Muscle of leg (tissue), 11 donors: ENCODE results near the gene CFAP73. TPM values are rescaled to one million over a fixed set of nuclear protein-coding genes. Genes with fewer than 3 reads are reported as not detected.

Source experiments
- DNase-seq: peaks from one replicate; pipeline ENCODE4 v3.0.0; 2013
- H3K27ac ChIP-seq: one replicate; pipeline ENCODE4 v1.5.1; 2013; ENCODE audit warnings: mild to moderate bottlenecking, low read length, control low read depth
- H3K27me3 ChIP-seq: one replicate; pipeline ENCODE4 v1.6.1; 2013; ENCODE audit warnings: low read length; ENCODE audit not compliant: control insufficient read depth, insufficient read depth
- H3K36me3 ChIP-seq: one replicate; pipeline ENCODE4 v1.6.1; 2013; ENCODE audit warnings: low read length; ENCODE audit not compliant: control insufficient read depth, insufficient read depth
- H3K4me1 ChIP-seq: one replicate; pipeline ENCODE4 v1.6.1; 2013; ENCODE audit warnings: low read length; ENCODE audit not compliant: control insufficient read depth, insufficient read depth
- H3K4me3 ChIP-seq: one replicate; pipeline ENCODE4 v1.5.1; 2013; ENCODE audit warnings: low read length, control low read depth
- H3K9me3 ChIP-seq: replicated peaks from 2 replicates; pipeline ENCODE4 v1.6.1; 2013; ENCODE audit warnings: low read depth, low read length; ENCODE audit not compliant: control insufficient read depth
- WGBS: methylation state at CpG from one replicate; pipeline ENCODE4 v1.1.5; 2013; ENCODE audit warnings: missing lambda C conversion rate; ENCODE audit not compliant: insufficient coverage; 5-methylcytosine and 5-hydroxymethylcytosine counted together
- polyA plus RNA-seq, 8 donors: library from polyadenylated mRNA; unstranded; fragments of 120-200 nt; gene quantifications; one replicate each; pipeline versions ENCODE4 v1.2.1 to v1.2.3, GENCODE V29; 2013; ENCODE audit warnings: inconsistent platforms in 1 of 8, low replicate concordance in 1 of 8; ENCODE audit not compliant: insufficient read length in 8 of 8, insufficient read depth in 1 of 8
- total RNA-seq: library from RNA; stranded (reverse); fragments of 120-200 nt; gene quantifications from one replicate; pipeline ENCODE4 v1.2.4, GENCODE V29; 2013

Gene CFAP73
- total and polyA plus RNA-seq, 9 donors = 0.16 to 0.47 (median 0.18) TPM; not detected in 3

GRCh38 chr12:113186033-113186365 is 36.5 kb downstream of the CFAP73 start:
- peak; percentile 37 for DNase-seq
- no peak overlapping the region for H3K27ac ChIP-seq
- H3K27me3 ChIP-seq = no peaks in the 10 kb centered on the region
- no peaks in the 10 kb centered on the region for H3K9me3 ChIP-seq
- peaks cover 19% of the 10 kb centered on the region for H3K4me1 ChIP-seq
- H3K36me3 ChIP-seq = peaks cover 26% of the 10 kb centered on the region
- peak overlapping the region; percentile 98 for H3K4me3 ChIP-seq
- 0% methylated on average over 2 of the region's 11 CpGs for WGBS

GRCh38 chr12:113186666-113187325 is 37.3 kb downstream of the CFAP73 start:
- H3K4me1 ChIP-seq = peaks cover 19% of the 10 kb centered on the region
- no peaks in the 10 kb centered on the region for H3K27me3 ChIP-seq
- WGBS = 76% methylated on average over 10 of the region's 16 CpGs
- no peak for DNase-seq
- no peak overlapping the region for H3K4me3 ChIP-seq
- no peaks in the 10 kb centered on the region for H3K9me3 ChIP-seq
- H3K36me3 ChIP-seq = peaks cover 32% of the 10 kb centered on the region
- no peak overlapping the region for H3K27ac ChIP-seq

GRCh38 chr12:113189361-113189760 is 39.8 kb downstream of the CFAP73 start:
- WGBS = 92% methylated on average over 2 of the region's 2 CpGs
- Histone ChIP-seq H3K36me3 (peaks cover 36% of the 10 kb centered on the region), H3K9me3 (no peaks in the 10 kb centered on the region), H3K4me1 (peaks cover 15% of the 10 kb centered on the region), H3K27ac (no peak overlapping the region), H3K27me3 (no peaks in the 10 kb centered on the region), H3K4me3 (no peak overlapping the region)
- DNase-seq = no peak

GRCh38 chr12:113190761-113191160 is 41.2 kb downstream of the CFAP73 start:
- no peak overlapping the region for H3K27ac ChIP-seq
- no peaks in the 10 kb centered on the region for H3K27me3 ChIP-seq
- H3K9me3 ChIP-seq = no peaks in the 10 kb centered on the region
- WGBS = 51% methylated on average over 2 of the region's 4 CpGs
- DNase-seq = no peak
- no peak overlapping the region for H3K4me3 ChIP-seq
- H3K4me1 ChIP-seq = peaks cover 22% of the 10 kb centered on the region
- H3K36me3 ChIP-seq = peaks cover 36% of the 10 kb centered on the region

DNA sequence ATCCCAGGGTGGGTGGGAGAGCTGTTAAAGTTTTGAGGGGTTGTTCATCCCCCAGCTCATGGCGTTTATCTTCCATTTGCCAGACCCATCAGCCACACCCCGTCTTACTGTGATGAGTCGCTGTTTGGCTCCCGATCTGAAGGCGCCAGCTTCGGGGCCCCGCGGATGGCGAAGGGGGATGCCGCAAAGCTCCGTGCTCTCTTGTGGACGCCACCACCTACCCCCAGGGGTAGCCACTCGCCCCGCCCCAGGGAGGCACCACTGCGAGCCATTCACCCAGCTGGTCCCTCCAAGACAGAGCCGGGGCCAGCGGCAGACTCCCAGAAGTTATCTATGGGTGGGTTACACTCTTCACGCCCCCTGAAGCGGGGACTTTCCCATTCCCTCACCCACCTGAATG is 41.7 kb downstream of the CFAP73 start:
- WGBS = 89% methylated on average over 19 of the region's 19 CpGs
- peaks cover 36% of the 10 kb centered on the region for H3K36me3 ChIP-seq
- no peak for DNase-seq
- no peaks in the 10 kb centered on the region for H3K9me3 ChIP-seq
- no peak overlapping the region for H3K4me3 ChIP-seq
- H3K27me3 ChIP-seq = no peaks in the 10 kb centered on the region
- no peak overlapping the region for H3K27ac ChIP-seq
- H3K4me1 ChIP-seq = peaks cover 18% of the 10 kb centered on the region

GRCh38 chr12:113194971-113195391 is 45.5 kb downstream of the CFAP73 start:
- Histone ChIP-seq H3K36me3 (peaks cover 24% of the 10 kb centered on the region), H3K9me3 (no peaks in the 10 kb centered on the region), H3K27me3 (no peaks in the 10 kb centered on the region), H3K27ac (peak overlapping the region; percentile 7), H3K4me3 (no peak overlapping the region), H3K4me1 (peaks cover 14% of the 10 kb centered on the region)
- DNase-seq = no peak
- 19% methylated on average over 3 of the region's 4 CpGs for WGBS

DNA sequence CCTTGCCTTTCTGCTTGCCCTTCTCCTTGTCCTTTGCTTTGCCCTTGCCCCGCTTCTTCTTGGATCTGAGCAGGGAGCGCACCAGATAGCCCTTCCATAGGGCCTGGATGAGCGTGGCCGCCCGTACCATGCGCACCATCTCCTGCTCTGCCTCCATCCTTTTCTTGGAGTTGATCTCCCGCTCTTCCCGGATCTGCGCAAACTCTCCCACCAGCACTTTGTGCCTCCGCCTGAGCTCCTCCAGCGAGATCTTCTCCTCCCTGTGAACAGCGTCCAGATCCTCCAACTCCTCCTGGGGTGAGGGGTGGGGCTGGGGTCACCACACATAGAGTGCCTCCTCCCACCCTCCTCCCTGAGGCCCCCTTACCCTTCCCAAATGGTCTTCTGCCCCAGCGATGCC is 46.1 kb downstream of the CFAP73 start:
- no CpG with 5 or more reads among the region's 13 CpGs for WGBS
- peaks cover 14% of the 10 kb centered on the region for H3K4me1 ChIP-seq
- H3K27ac ChIP-seq = no peak overlapping the region

DNA sequence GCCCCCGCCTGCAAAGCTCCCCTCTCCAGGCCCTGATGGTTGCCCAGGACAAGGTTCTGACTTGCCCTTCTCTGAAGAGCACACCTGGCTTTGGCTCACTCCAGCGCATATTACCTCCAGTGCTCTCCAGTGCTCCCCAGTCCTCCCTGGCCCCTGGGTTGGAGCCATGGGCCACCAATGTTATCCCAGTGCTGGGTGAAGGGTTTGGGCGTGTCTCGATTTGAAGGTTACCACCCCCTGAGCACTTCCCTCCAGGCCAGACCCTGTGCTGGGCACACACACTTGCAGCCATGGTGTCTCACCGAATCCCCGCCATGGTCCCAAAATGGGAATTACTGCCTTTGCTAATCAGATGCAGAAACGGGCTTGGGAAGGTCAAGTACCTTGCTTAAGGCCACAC is 47.1 kb downstream of the CFAP73 start:
- WGBS = 66% methylated on average over 4 of the region's 7 CpGs
- H3K4me1 ChIP-seq = peaks cover 14% of the 10 kb centered on the region
- H3K27me3 ChIP-seq = no peaks in the 10 kb centered on the region
- H3K27ac ChIP-seq = no peak overlapping the region
- no peak for DNase-seq
- no peaks in the 10 kb centered on the region for H3K9me3 ChIP-seq
- H3K36me3 ChIP-seq = peaks cover 11% of the 10 kb centered on the region
- no peak overlapping the region for H3K4me3 ChIP-seq

More for the DNA sequence above, 46.1 kb downstream of the CFAP73 start:
- DNase-seq = no peak
- Histone ChIP-seq H3K9me3 (no peaks in the 10 kb centered on the region), H3K4me3 (no peak overlapping the region), H3K27me3 (no peaks in the 10 kb centered on the region), H3K36me3 (peaks cover 21% of the 10 kb centered on the region)

GRCh38 chr12:113196990-113197389 is 47.5 kb downstream of the CFAP73 start:
- Histone ChIP-seq H3K4me1 (peaks cover 14% of the 10 kb centered on the region), H3K27ac (no peak overlapping the region), H3K9me3 (no peaks in the 10 kb centered on the region), H3K27me3 (no peaks in the 10 kb centered on the region), H3K36me3 (peaks cover 7% of the 10 kb centered on the region), H3K4me3 (no peak overlapping the region)
- peak; percentile 89 for DNase-seq
- WGBS = 0% methylated on average over 1 of the region's 4 CpGs

GRCh38 chr12:113197518-113198077 is 48.1 kb downstream of the CFAP73 start:
- peaks cover 14% of the 10 kb centered on the region for H3K4me1 ChIP-seq
- WGBS = 100% methylated on average over 3 of the region's 8 CpGs
- no peak for DNase-seq
- H3K27me3 ChIP-seq = no peaks in the 10 kb centered on the region
- H3K36me3 ChIP-seq = peaks cover under 1% of the 10 kb centered on the region
- H3K9me3 ChIP-seq = no peaks in the 10 kb centered on the region
- H3K27ac ChIP-seq = no peak overlapping the region
- H3K4me3 ChIP-seq = no peak overlapping the region
